KOPT-K1 (cell line): ENCODE data around the gene MAST2.
A peak's percentile ranks its signal among the peaks of the same experiment; 100 is the strongest.

ENCODE experiments used
- H3K27ac ChIP-seq: fragments of 200-600 bp; sonication (generic); 2 replicates; pipeline ENCODE4 v1.5.1; 2016; ENCODE audit warnings: antibody characterized with exemption, mild to moderate bottlenecking, low read depth, low read length; ENCODE audit not compliant: poor library complexity, severe bottlenecking
- H3K36me3 ChIP-seq: fragments of 200-600 bp; sonication (generic); 2 replicates; pipeline ENCODE4 v1.5.1; 2017; ENCODE audit warnings: antibody characterized with exemption, mild to moderate bottlenecking, low read length, moderate library complexity; ENCODE audit not compliant: insufficient read depth
- H3K9me3 ChIP-seq: fragments of 200-600 bp; sonication (generic); 2 replicates; pipeline ENCODE4 v1.5.1; 2017; ENCODE audit warnings: antibody characterized with exemption, low read length, mild to moderate bottlenecking; ENCODE audit not compliant: insufficient read depth, poor library complexity, severe bottlenecking

The MAST2 gene

GRCh38 chr1:46064708-46065107, 261.3 kb downstream of the MAST2 start:
- Histone ChIP-seq H3K27ac (peak overlapping the region; percentile 18), H3K9me3 (no peaks in the 10 kb centered on the region), H3K36me3 (peaks cover 24% of the 10 kb centered on the region)

DNA sequence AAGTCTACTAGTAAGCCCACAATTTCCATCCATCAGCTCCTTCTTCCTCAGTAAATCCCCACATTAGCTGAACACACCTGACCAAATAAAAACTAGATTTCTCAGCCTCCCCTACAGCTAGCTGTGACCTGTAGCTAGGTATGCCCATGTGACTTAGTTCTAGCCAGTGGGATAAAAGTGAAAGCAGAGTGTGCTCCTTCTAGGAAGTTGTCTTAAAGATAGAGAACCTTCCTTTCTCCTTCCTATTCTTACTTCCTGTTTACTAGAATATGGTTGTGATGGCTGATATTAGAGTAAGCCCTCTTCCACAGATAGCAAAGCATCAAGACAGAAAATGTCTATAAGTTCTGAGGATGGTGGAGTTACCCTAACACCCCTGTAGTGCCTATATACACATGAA, 262.0 kb downstream of the MAST2 start:
- Histone ChIP-seq H3K27ac (peak overlapping the region; percentile 18), H3K36me3 (peaks cover 27% of the 10 kb centered on the region), H3K9me3 (no peaks in the 10 kb centered on the region)

GRCh38 chr1:46067652-46068051, 264.2 kb downstream of the MAST2 start:
- no peak overlapping the region for H3K27ac ChIP-seq
- H3K36me3 ChIP-seq, result peaks cover 12% of the 10 kb centered on the region
- no peaks in the 10 kb centered on the region for H3K9me3 ChIP-seq

DNA sequence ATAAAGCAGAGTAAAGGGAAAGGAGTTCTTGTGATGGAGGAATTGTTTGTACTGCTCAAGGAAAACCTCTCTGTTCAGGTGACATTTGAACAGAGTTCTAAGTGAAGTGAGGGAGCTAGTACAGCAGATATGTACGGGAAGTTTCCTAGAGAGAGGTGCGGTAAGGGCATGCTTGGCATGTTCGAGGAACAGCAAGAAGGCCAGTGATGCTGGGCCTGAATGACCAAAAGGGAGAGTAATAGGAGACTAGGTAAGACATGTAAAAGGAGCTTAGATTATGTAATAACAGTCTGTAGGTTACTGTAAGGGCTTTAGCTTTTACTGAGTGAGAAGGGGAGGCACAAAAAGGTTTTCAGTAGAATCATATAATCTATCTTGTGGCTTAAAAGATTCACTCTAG, 265.1 kb downstream of the MAST2 start:
- Histone ChIP-seq H3K9me3 (no peaks in the 10 kb centered on the region), H3K36me3 (peaks cover 18% of the 10 kb centered on the region), H3K27ac (no peak overlapping the region)

DNA sequence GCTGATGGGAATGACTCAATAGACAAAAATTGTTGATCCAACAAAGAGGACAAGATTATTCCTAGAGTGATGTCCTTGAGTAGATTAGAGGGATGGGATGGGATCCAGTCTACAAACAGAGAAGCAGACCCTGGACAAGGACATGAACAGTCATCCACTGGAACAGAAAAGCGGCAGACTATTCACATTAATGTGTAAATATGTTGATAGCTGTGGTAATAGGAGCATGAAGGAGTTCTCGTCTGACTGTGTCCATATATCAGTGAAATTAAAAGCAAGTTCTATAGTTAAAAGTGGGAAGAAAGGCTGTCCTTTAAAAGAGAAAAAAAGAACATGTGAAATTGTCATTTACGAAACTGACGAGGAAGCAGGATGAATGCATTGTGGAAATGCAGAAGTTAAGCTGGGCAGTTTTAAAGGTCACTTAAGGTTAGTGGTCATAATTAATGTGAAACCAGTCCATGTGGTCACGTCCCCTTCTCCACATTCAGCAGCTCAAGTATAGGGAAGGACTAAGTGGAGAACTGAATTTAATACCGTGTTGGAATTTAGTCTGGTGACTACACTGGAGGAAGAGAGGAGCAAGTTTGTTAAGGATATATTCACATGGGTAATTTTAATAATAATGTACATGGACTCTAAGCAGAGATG, 266.9 kb downstream of the MAST2 start:
- no peak overlapping the region for H3K27ac ChIP-seq

GRCh38 chr1:46072975-46073374, 269.6 kb downstream of the MAST2 start:
- H3K27ac ChIP-seq, result no peak overlapping the region
- no peaks in the 10 kb centered on the region for H3K9me3 ChIP-seq
- peaks cover 44% of the 10 kb centered on the region for H3K36me3 ChIP-seq

More for the DNA sequence above, 266.9 kb downstream of the MAST2 start:
- Histone ChIP-seq H3K9me3 (no peaks in the 10 kb centered on the region), H3K36me3 (peaks cover 29% of the 10 kb centered on the region)

DNA sequence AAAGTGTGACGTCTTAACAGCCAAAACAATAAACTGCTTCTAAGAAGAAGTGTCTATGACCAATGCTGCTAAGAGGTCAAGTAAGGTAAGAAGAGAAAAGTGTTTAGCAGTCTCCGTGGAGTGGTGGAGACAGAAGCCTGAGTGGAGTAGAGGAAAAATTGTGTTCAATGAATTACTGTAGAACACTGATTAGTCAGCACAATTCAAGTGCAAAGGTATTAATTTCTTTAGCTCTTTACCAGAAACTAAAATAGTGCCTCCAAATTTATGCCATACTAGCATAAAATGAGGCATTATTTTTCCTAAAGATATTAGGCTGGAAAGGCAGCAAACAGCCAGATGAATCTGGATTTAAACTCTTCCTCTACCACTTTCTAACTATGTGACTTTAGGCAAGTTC, 272.9 kb downstream of the MAST2 start:
- H3K36me3 ChIP-seq, result peaks cover 31% of the 10 kb centered on the region
- H3K27ac ChIP-seq, result no peak overlapping the region
- H3K9me3 ChIP-seq, result no peaks in the 10 kb centered on the region

DNA sequence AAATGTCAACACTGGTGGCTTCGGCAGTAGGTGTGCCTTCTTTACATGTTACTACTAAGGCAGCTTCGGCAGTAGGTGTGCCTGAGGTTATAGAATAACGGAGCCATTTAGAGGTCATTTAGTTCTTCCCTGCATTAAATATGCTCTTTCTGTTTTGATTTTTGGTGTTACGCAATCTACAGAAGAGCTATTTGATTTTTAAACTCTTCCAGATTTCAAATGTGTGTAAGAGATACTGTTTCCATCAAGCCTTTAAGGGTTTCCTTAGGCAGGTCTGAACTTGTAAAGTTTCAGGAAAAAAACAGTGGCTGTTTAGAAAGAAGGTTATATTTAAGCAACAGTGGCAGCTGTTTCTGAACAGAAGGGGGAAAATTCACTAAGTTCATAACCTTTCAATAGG, 274.2 kb downstream of the MAST2 start:
- no peaks in the 10 kb centered on the region for H3K9me3 ChIP-seq
- no peak overlapping the region for H3K27ac ChIP-seq
- peaks cover 31% of the 10 kb centered on the region for H3K36me3 ChIP-seq

DNA sequence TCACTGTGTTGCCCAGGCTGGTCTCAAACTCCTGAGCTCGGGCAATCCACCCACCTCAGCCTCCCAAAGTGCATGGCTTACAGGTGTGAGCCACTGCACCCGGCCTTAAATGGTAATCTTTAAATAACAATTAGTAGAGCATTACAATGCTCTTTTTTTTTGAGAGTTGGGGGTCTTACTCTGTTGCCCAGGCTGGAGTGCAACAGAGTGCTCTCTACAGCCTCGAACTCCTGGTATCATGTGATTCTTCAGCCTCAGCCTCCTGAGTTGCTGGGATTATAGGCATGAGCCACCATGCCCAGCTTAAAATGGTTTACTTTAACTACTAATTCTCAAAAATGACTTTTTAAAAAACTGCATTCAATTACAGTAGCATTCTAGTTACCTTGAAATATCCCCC, 276.8 kb downstream of the MAST2 start:
- Histone ChIP-seq H3K36me3 (peaks cover 15% of the 10 kb centered on the region), H3K27ac (no peak overlapping the region), H3K9me3 (peaks cover 13% of the 10 kb centered on the region)

- Histone ChIP-seq H3K27ac (no peak overlapping the region), H3K9me3 (peaks cover 13% of the 10 kb centered on the region)
These were observed 277.8 kb downstream of the MAST2 start for GRCh38 chr1:46081206-46081605.

GRCh38 chr1:46081619-46082018, 278.2 kb downstream of the MAST2 start:
- no peak overlapping the region for H3K27ac ChIP-seq
- peaks cover 13% of the 10 kb centered on the region for H3K9me3 ChIP-seq
- H3K36me3 ChIP-seq, result peaks cover 1% of the 10 kb centered on the region

More at GRCh38 chr1:46081206-46081605, 277.8 kb downstream of the MAST2 start:
- peaks cover 5% of the 10 kb centered on the region for H3K36me3 ChIP-seq

DNA sequence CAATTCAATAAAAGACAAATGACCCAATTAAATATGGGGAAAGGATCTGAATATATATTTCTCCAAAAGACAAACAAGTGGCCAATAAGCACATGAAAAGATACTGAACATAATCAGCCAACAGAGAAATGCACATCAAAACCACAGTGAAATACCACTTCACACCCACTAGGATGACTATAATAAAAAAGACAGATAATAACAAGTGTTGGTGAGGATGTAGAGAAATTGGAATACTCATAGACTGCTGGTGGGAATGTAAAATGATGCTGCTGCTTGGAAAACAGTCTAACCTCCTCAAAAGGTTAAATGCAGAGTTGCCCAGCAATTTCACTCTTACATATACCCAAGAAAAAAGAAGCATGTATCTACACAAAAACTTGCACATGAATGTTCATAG, 280.2 kb downstream of the MAST2 start:
- peaks cover 13% of the 10 kb centered on the region for H3K9me3 ChIP-seq
- no peaks in the 10 kb centered on the region for H3K36me3 ChIP-seq
- no peak overlapping the region for H3K27ac ChIP-seq

DNA sequence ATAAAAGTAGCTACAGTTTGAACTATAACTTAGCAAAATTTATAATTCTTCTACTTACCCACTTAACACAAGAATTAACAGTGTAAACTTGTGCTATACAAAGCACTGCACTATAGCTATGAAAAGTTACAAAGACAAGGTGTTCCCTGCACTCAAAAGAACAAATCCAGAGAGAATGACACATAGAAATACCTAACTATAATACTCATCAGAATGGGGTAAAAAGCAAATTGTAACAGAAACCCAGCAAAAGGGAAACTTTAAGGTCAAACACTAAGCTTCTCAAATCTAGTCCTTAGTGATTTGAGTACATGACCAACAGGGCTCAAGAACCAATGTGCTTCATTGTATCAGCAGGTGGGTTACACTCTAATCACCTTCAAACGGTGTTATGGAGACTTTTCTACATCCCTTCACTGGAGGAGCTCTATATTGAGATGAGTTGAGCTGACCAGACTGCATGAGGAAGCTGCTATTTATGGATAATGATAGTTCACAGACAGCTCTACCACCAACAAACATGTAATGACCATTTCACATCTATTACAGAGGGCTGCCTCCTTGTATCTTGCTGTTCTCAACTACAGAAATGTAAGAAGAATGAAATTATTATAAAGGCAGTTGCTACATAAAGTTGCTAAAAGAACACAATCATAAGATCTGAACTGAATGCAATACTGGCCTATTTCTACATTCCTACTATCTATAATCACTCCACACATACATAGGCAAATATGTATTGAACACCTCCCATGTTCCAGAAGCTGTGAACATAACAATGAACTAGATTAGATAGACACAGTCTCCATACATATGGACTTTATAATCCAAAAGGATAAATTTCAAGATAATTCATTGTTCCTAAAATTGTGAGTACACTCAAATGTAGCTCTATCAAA, 281.4 kb downstream of the MAST2 start:
- H3K36me3 ChIP-seq, result no peaks in the 10 kb centered on the region
- no peak overlapping the region for H3K27ac ChIP-seq
- H3K9me3 ChIP-seq, result peaks cover 13% of the 10 kb centered on the region
